SK-N-SH (cell line): ENCODE measurements around the gene DTX3. TPM values are rescaled to one million over a fixed set of nuclear protein-coding genes. Genes with fewer than 3 reads are reported as not detected.

Experiments
- CTCF ChIA-PET: fragments of 300-600, 350-600 bp; formaldehyde crosslinking; extraction: SDS; loops from one replicate; lab custom pipeline; 2021; lab: Yijun Ruan, JAX
- POLR2A ChIA-PET: fragments of 350-600 bp; sonication (Branson Sonifier 250); formaldehyde crosslinking; extraction: SDS; loops from one replicate; lab custom pipeline; 2020; ENCODE audit warnings: antibody characterized with exemption, inconsistent platforms; lab: Yijun Ruan, JAX
- DNase-seq: peaks from one replicate; pipeline ENCODE4 v3.0.0; 2012
- H2AFZ ChIP-seq: fragments of 200-600 bp; sonication (generic); 2 replicates; pipeline ENCODE4 v1.8.1; 2016; ENCODE audit warnings: antibody characterized with exemption, mild to moderate bottlenecking, low read depth
- H3F3A ChIP-seq: fragments of 200-600 bp; sonication (generic); replicated peaks from 2 replicates; pipeline ENCODE3; 2016; ENCODE audit warnings: antibody characterized with exemption, mild to moderate bottlenecking; ENCODE audit not compliant: insufficient read depth
- H3K27ac ChIP-seq, 2 experiments: fragments of 200-500 bp in 1 of 2; fragments of 200-600 bp in 1 of 2; sonication (Bioruptor generic) in 1 of 2; sonication (generic), shearing (Covaris generic) in 1 of 2; 2 replicates each; pipeline versions ENCODE4 v1.5.1 to v1.6.1; 2014 to 2016; ENCODE audit warnings: low read depth in 2 of 2, inconsistent platforms in 1 of 2, low read length in 1 of 2, mild to moderate bottlenecking in 1 of 2, mixed read lengths in 1 of 2
- H3K27me3 ChIP-seq: fragments of 200-600 bp; sonication (generic), shearing (Covaris generic); 2 replicates; pipeline ENCODE4 v1.6.1; 2016; ENCODE audit warnings: mixed run types; ENCODE audit not compliant: insufficient read depth
- H3K36me3 ChIP-seq, 2 experiments: fragments of 200-500 bp in 1 of 2; fragments of 200-600 bp in 1 of 2; sonication (Bioruptor generic) in 1 of 2; sonication (generic) in 1 of 2; replicated peaks in 1 of 2; 2 replicates each; pipeline versions ENCODE3 to v1.5.1; 2014 to 2016; ENCODE audit warnings: low read length in 1 of 2, mild to moderate bottlenecking in 1 of 2; ENCODE audit not compliant: insufficient read depth in 2 of 2, control insufficient read depth in 1 of 2
- H3K4me1 ChIP-seq, 2 experiments: fragments of 200-500 bp in 1 of 2; fragments of 200-600 bp in 1 of 2; sonication (Bioruptor generic) in 1 of 2; sonication (generic), shearing (Covaris generic) in 1 of 2; 2 replicates each; pipeline versions ENCODE4 v1.5.1 to v1.6.1; 2014 to 2016; ENCODE audit warnings: low read depth in 1 of 2, low read length in 1 of 2, mixed run types in 1 of 2; ENCODE audit not compliant: insufficient read depth in 2 of 2, control insufficient read depth in 1 of 2
- H3K4me2 ChIP-seq: fragments of 200-600 bp; sonication (generic), shearing (Covaris generic); 2 replicates; pipeline ENCODE4 v1.6.1; 2017; ENCODE audit warnings: mixed run types
- H3K4me3 ChIP-seq, 2 experiments: fragments of 200-500 bp in 1 of 2; fragments of 200-600 bp in 1 of 2; sonication (Bioruptor generic) in 1 of 2; sonication (generic), shearing (Covaris generic) in 1 of 2; 2 replicates each; pipeline versions ENCODE4 v1.5.1 to v1.8.1; 2014 to 2016; ENCODE audit warnings: low read depth in 2 of 2, inconsistent platforms in 1 of 2, low read length in 1 of 2, mild to moderate bottlenecking in 1 of 2, mixed read lengths in 1 of 2, moderate library complexity in 1 of 2
- H3K79me2 ChIP-seq: fragments of 200-600 bp; sonication (generic); 2 replicates; pipeline ENCODE4 v1.8.1; 2017; ENCODE audit warnings: mild to moderate bottlenecking; ENCODE audit not compliant: insufficient read depth
- H3K9ac ChIP-seq: fragments of 200-600 bp; sonication (generic); 2 replicates; pipeline ENCODE4 v1.6.1; 2017; ENCODE audit warnings: mixed run types
- H3K9me2 ChIP-seq: fragments of 200-600 bp; sonication (generic); 2 replicates; pipeline ENCODE4 v1.6.1; 2017; ENCODE audit warnings: mixed run types
- H3K9me3 ChIP-seq: fragments of 200-600 bp; sonication (generic); 2 replicates; pipeline ENCODE4 v1.6.1; 2017; ENCODE audit warnings: mixed run types, mild to moderate bottlenecking, moderate library complexity
- H4K20me1 ChIP-seq: fragments of 200-600 bp; sonication (generic); 2 replicates; pipeline ENCODE4 v1.6.1; 2017; ENCODE audit warnings: mild to moderate bottlenecking, mixed run types; ENCODE audit not compliant: insufficient read depth
- CHD2 ChIP-seq: fragments of 150-350 bp; IDR thresholded peaks from 2 replicates; pipeline ENCODE4 v1.6.1; 2018; ENCODE audit warnings: low read length; ENCODE audit not compliant: partially characterized antibody
- EP300 ChIP-seq, 2 experiments: IDR thresholded peaks; 2 replicates each; pipeline versions ENCODE4 v1.4.0 to v1.6.1; 2012; ENCODE audit warnings: borderline replicate concordance in 1 of 2, low read depth in 1 of 2, low read length in 1 of 2
- GATA2 ChIP-seq: sonication (generic); formaldehyde crosslinking; IDR thresholded peaks from 2 replicates; pipeline ENCODE4 v1.5.0; 2020; ENCODE audit warnings: mild to moderate bottlenecking, missing genetic modification reagents
- IRF3 ChIP-seq: fragments of 150-350 bp; IDR thresholded peaks from 2 replicates; pipeline ENCODE4 v1.6.1; 2016; ENCODE audit warnings: mild to moderate bottlenecking, low read depth, low read length
- JUND ChIP-seq: IDR thresholded peaks from 2 replicates; pipeline ENCODE4 v1.4.0; 2012
- MAX ChIP-seq: IDR thresholded peaks from 2 replicates; pipeline ENCODE4 v1.4.0; 2012; ENCODE audit warnings: low read depth
- RCOR1 ChIP-seq: fragments of 150-350 bp; IDR thresholded peaks from 2 replicates; pipeline ENCODE4 v1.6.1; 2017; ENCODE audit warnings: antibody characterized with exemption, low read length
- REST ChIP-seq: IDR thresholded peaks from 2 replicates; pipeline ENCODE4 v1.6.1; 2012; ENCODE audit warnings: mild to moderate bottlenecking, low read depth, low read length, moderate library complexity
- RXRA ChIP-seq: IDR thresholded peaks from 2 replicates; pipeline ENCODE4 v1.4.0; 2012; ENCODE audit warnings: low read depth, mild to moderate bottlenecking, borderline replicate concordance
- SIN3A ChIP-seq: IDR thresholded peaks from 2 replicates; pipeline ENCODE4 v1.6.1; 2012; ENCODE audit warnings: low read depth, mild to moderate bottlenecking, low read length, moderate library complexity, borderline replicate concordance
- SMC3 ChIP-seq: IDR thresholded peaks from 2 replicates; pipeline ENCODE4 v1.6.1; 2012; ENCODE audit warnings: low read depth, low read length, improper control_type of control experiment
- TAF1 ChIP-seq: IDR thresholded peaks from 2 replicates; pipeline ENCODE4 v1.6.1; 2012; ENCODE audit warnings: low read depth, mild to moderate bottlenecking, low read length, moderate library complexity, borderline replicate concordance
- TEAD4 ChIP-seq: IDR thresholded peaks from 2 replicates; pipeline ENCODE4 v1.4.0; 2012; ENCODE audit warnings: mild to moderate bottlenecking, borderline replicate concordance; ENCODE audit not compliant: insufficient read depth
- USF2 ChIP-seq: fragments of 150-350 bp; IDR thresholded peaks from 2 replicates; pipeline ENCODE4 v1.6.1; 2017; ENCODE audit warnings: antibody characterized with exemption, low read length, low read depth, borderline replicate concordance
- ZBTB33 ChIP-seq: IDR thresholded peaks from 2 replicates; pipeline ENCODE4 v1.4.0; 2012; ENCODE audit warnings: low read depth, borderline replicate concordance
- polyA plus RNA-seq, 3 experiments: library from polyadenylated mRNA; depleted of rRNA; stranded (reverse); fragments of >200 nt; gene quantifications; 2 replicates each; pipeline ENCODE4 v1.2.3, GENCODE V29; 2012

Gene DTX3
- polyA plus RNA-seq, 1 of the 3 experiments (the other 2 are of a cell fraction): 61.2 TPM

GRCh38 chr12:57584050-57584449 is 20.6 kb upstream of the DTX3 start (continued):
- TF ChIP-seq REST: no peak
- no peak for TF ChIP-seq SIN3A
- TF ChIP-seq GATA2: no peak
- TF ChIP-seq JUND: no peak
- TF ChIP-seq RXRA: no peak
- TF ChIP-seq MAX: no peak
- TF ChIP-seq USF2: no peak
- TF ChIP-seq ZBTB33: no peak
- TF ChIP-seq SMC3: no peak
- no peak for TF ChIP-seq TEAD4
- TF ChIP-seq CHD2: no peak
- TF ChIP-seq EP300 (IDR thresholded peaks at IDR 0.05; ENCODE audit: borderline replicate concordance in 1 of 2, low read depth in 1 of 2, low read length in 1 of 2): no peak
- TF ChIP-seq RCOR1: no peak

GRCh38 chr12:57584690-57585089 is 19.9 kb upstream of the DTX3 start:
- H3F3A ChIP-seq: no peaks in the 10 kb centered on the region
- TF ChIP-seq TAF1 (no peak), ZBTB33 (no peak), REST (no peak), IRF3 (no peak), TEAD4 (no peak)

More at GRCh38 chr12:57584690-57585089, 19.9 kb upstream of the DTX3 start:
- Histone ChIP-seq H3K4me3 (no peak overlapping the region), H3K27ac (no peak overlapping the region), H3K27me3 (no peaks in the 10 kb centered on the region), H3K9me3 (no peaks in the 10 kb centered on the region), H3K36me3 (peaks cover 19 to 49% of the 10 kb centered on the region in 2 experiments), H3K79me2 (no peaks in the 10 kb centered on the region), H3K4me2 (no peak overlapping the region), H3K9me2 (no peaks in the 10 kb centered on the region), H2AFZ (no peak overlapping the region), H3K4me1 (no peaks in the 10 kb centered on the region), H3K9ac (no peak overlapping the region), H4K20me1 (no peaks in the 10 kb centered on the region)
- ChIA-PET CTCF (interaction anchor here (1.2 to 7.6 kb wide), 17 partner anchors 9 to 1318 kb away, joined by 3 to 298 read pairs (median 27); partner anchors contain the start of genes ARHGEF25, B4GALNT1, COQ10A and CTDSP2), POLR2A (interaction anchor here (0.7 to 0.9 kb wide), 2 partner anchors 36 to 70 kb away, joined by 3 read pairs; no protein-coding TSS in a partner anchor)
- DNase-seq: no peak
